ENCODE measurements around the gene MCRIP1. TPM values are rescaled to one million over a fixed set of nuclear protein-coding genes. Genes with fewer than 3 reads are reported as not detected.
A peak's percentile ranks its signal among the peaks of the same experiment; 100 is the strongest.

The MCRIP1 gene
- total and polyA plus RNA-seq, 2 of the 13 experiments (the other 11 are each of a cell fraction or from before 2014, with no cell fraction given): 79.7 to 84.9 TPM

DNA sequence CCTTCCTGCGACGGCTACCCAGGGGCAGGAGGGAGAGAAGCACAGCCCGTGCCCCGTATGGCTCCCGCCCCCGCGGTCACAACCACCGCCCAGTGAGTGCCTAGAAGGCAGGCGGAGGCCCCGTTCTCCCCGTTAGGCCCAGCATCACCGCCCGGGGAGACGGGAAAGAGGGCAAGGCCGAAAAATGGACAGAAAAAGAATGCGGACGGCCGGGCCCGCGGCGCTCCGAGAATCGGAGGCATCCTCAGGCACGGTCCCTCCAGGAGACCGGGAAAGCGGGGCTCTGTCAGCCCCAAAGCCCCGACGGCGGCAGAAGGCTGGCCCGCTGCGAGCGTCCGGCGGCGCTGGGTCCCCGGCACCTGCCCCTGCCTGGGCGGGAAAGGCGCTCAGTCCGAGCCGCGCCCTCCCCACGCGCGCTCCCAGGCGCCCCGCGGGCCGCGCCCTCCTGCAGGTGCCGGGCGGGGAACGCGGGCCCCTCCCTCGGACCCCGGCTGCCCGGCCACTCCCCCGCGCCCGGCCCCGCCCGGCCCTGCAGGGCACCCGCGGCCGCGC lies 407 bp downstream of the MCRIP1 start:
- no peaks in the 10 kb centered on the region for H4K20me1 ChIP-seq (ENCODE audit: insufficient read depth, low read length)
- H3K79me2 ChIP-seq (ENCODE audit: insufficient read depth, low read length): peaks cover 19% of the 10 kb centered on the region
- DNase-seq (ENCODE audit: low spot score): no peak
- intact Hi-C loops (cut with micrococcal nuclease; ENCODE audit: unreplicated experiment) (no loop called here), in situ Hi-C loops (cut with HindIII; ENCODE audit: extremely low pct_ligation_motif_present, low pct_unique_long_range_greater_than_20kb) (no loop called here)
- no peaks in the 10 kb centered on the region for H3K9me3 ChIP-seq (ENCODE audit: low read length)
- ChIA-PET POLR2A (interaction anchor here (0.7 to 3.0 kb wide), 40 partner anchors 8 to 884 kb away, joined by 3 to 52 read pairs (median 7); partner anchors contain the start of genes ARHGDIA, ARL16, CCDC137 and CENPX), CTCF (ENCODE audit: low intra/inter-chr PET ratio, low total read pairs) (interaction anchor here (0.7 kb wide), 1 partner anchor 11 kb away, joined by 3 read pairs; no protein-coding TSS in a partner anchor)
- 2% methylated on average over 26 of the region's 65 CpGs for WGBS (ENCODE audit: low lambda C conversion rate)
- H3K4me1 ChIP-seq (ENCODE audit: insufficient read depth, low read length): peaks cover 62% of the 10 kb centered on the region
- peak overlapping the region; percentile 98 for H3K4me2 ChIP-seq (ENCODE audit: low read depth, low read length)
- H3K27me3 ChIP-seq (ENCODE audit: control insufficient read depth in 1 of 2, insufficient read depth in 2 of 2, low read length in 2 of 2): no peaks in the 10 kb centered on the region; a peak in 1 of 5 replicates
- H3K27ac ChIP-seq (ENCODE audit: extremely low read length, insufficient read depth, low read length): peak overlapping the region; percentile 69
- H2AFZ ChIP-seq (ENCODE audit: low read length): no peak overlapping the region
- peak overlapping the region; percentile 80 to 86 (median 84) for H3K4me3 ChIP-seq (replicated peaks in 1 of 3; ENCODE audit: insufficient read depth in 1 of 3, low read depth in 2 of 3, low read length in 3 of 3)
- H3K36me3 ChIP-seq (replicated peaks in 1 of 2; ENCODE audit: control insufficient read depth in 1 of 2, insufficient read depth in 2 of 2, low read length in 2 of 2): no peaks in the 10 kb centered on the region
- FAIRE-seq: no peak
- no TSS peak for BruUV-seq (replicated peaks)
- peak overlapping the region; percentile 76 for H3K9ac ChIP-seq (ENCODE audit: insufficient read depth, low read depth, low read length)
- ATAC-seq: peak; percentile 16
- TF ChIP-seq, protein P1, sequence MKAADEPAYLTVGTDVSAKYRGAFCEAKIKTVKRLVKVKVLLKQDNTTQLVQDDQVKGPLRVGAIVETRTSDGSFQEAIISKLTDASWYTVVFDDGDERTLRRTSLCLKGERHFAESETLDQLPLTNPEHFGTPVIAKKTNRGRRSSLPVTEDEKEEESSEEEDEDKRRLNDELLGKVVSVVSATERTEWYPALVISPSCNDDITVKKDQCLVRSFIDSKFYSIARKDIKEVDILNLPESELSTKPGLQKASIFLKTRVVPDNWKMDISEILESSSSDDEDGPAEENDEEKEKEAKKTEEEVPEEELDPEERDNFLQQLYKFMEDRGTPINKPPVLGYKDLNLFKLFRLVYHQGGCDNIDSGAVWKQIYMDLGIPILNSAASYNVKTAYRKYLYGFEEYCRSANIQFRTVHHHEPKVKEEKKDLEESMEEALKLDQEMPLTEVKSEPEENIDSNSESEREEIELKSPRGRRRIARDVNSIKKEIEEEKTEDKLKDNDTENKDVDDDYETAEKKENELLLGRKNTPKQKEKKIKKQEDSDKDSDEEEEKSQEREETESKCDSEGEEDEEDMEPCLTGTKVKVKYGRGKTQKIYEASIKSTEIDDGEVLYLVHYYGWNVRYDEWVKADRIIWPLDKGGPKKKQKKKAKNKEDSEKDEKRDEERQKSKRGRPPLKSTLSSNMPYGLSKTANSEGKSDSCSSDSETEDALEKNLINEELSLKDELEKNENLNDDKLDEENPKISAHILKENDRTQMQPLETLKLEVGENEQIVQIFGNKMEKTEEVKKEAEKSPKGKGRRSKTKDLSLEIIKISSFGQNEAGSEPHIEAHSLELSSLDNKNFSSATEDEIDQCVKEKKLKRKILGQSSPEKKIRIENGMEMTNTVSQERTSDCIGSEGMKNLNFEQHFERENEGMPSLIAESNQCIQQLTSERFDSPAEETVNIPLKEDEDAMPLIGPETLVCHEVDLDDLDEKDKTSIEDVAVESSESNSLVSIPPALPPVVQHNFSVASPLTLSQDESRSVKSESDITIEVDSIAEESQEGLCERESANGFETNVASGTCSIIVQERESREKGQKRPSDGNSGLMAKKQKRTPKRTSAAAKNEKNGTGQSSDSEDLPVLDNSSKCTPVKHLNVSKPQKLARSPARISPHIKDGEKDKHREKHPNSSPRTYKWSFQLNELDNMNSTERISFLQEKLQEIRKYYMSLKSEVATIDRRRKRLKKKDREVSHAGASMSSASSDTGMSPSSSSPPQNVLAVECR (CRISPR knock-in tag; IDR thresholded peaks at IDR 0.05; ENCODE audit: borderline replicate concordance): 0 out of 2 replicates have a peak, but pooled peaks have one; percentile 1
- TF ChIP-seq NFE2L1 (CRISPR knock-in tag; IDR thresholded peaks at IDR 0.05; ENCODE audit: borderline replicate concordance) (0 out of 2 replicates have a peak, but pooled peaks have one; percentile 72), ZNF839 (CRISPR knock-in tag; IDR thresholded peaks at IDR 0.05; ENCODE audit: borderline replicate concordance) (peak; percentile 9; the same call in 1 of the 2 replicates), RELA (CRISPR knock-in tag; IDR thresholded peaks at IDR 0.05) (no peak), ZNF547 (CRISPR knock-in tag; IDR thresholded peaks at IDR 0.05) (no peak), ZKSCAN1 (IDR thresholded peaks at IDR 0.05; ENCODE audit: low read length) (no peak), CHD4 (IDR thresholded peaks at IDR 0.05; ENCODE audit: borderline replicate concordance, low read length) (no peak), ZEB1 (IDR thresholded peaks at IDR 0.05; ENCODE audit: insufficient replicate concordance, low read depth) (no peak), MED1 (CRISPR knock-in tag; IDR thresholded peaks at IDR 0.05) (0 out of 2 replicates have a peak, but pooled peaks have one; percentile 17), GLI4 (CRISPR knock-in tag; IDR thresholded peaks at IDR 0.05; ENCODE audit: borderline replicate concordance) (peak; percentile 92; the same call in 1 of the 2 replicates), NFKBIZ (CRISPR knock-in tag; IDR thresholded peaks at IDR 0.05) (no peak), SAFB2 (CRISPR knock-in tag; IDR thresholded peaks at IDR 0.05; ENCODE audit: borderline replicate concordance, low read depth) (0 out of 2 replicates have a peak, but pooled peaks have one; percentile 4)
- TF ChIP-seq, protein P2, sequence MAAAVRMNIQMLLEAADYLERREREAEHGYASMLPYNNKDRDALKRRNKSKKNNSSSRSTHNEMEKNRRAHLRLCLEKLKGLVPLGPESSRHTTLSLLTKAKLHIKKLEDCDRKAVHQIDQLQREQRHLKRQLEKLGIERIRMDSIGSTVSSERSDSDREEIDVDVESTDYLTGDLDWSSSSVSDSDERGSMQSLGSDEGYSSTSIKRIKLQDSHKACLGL (CRISPR knock-in tag; IDR thresholded peaks at IDR 0.05): 0 out of 2 replicates have a peak, but pooled peaks have one; percentile 21
- TF ChIP-seq, protein P3, sequence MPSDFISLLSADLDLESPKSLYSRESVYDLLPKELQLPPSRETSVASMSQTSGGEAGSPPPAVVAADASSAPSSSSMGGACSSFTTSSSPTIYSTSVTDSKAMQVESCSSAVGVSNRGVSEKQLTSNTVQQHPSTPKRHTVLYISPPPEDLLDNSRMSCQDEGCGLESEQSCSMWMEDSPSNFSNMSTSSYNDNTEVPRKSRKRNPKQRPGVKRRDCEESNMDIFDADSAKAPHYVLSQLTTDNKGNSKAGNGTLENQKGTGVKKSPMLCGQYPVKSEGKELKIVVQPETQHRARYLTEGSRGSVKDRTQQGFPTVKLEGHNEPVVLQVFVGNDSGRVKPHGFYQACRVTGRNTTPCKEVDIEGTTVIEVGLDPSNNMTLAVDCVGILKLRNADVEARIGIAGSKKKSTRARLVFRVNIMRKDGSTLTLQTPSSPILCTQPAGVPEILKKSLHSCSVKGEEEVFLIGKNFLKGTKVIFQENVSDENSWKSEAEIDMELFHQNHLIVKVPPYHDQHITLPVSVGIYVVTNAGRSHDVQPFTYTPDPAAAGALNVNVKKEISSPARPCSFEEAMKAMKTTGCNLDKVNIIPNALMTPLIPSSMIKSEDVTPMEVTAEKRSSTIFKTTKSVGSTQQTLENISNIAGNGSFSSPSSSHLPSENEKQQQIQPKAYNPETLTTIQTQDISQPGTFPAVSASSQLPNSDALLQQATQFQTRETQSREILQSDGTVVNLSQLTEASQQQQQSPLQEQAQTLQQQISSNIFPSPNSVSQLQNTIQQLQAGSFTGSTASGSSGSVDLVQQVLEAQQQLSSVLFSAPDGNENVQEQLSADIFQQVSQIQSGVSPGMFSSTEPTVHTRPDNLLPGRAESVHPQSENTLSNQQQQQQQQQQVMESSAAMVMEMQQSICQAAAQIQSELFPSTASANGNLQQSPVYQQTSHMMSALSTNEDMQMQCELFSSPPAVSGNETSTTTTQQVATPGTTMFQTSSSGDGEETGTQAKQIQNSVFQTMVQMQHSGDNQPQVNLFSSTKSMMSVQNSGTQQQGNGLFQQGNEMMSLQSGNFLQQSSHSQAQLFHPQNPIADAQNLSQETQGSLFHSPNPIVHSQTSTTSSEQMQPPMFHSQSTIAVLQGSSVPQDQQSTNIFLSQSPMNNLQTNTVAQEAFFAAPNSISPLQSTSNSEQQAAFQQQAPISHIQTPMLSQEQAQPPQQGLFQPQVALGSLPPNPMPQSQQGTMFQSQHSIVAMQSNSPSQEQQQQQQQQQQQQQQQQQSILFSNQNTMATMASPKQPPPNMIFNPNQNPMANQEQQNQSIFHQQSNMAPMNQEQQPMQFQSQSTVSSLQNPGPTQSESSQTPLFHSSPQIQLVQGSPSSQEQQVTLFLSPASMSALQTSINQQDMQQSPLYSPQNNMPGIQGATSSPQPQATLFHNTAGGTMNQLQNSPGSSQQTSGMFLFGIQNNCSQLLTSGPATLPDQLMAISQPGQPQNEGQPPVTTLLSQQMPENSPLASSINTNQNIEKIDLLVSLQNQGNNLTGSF (CRISPR knock-in tag; IDR thresholded peaks at IDR 0.05): peak; percentile 79; the same call in 1 of the 2 replicates
